ENCODE results near the gene RNU6-1.

The RNU6-1 gene

GRCh38 chr15:67836477-67836876, 3.4 kb downstream of the RNU6-1 start:
- peak; percentile 68 for DNase-seq (ENCODE audit: low spot score)
- in situ Hi-C loops (cut with MboI; ENCODE audit: low sequenced_read_pairs, unreplicated experiment): loop anchor here (10.0 to 25.0 kb wide), 2 partner anchors 382 to 899 kb away; no protein-coding TSS in a partner anchor
- TF ChIP-seq, protein P1, sequence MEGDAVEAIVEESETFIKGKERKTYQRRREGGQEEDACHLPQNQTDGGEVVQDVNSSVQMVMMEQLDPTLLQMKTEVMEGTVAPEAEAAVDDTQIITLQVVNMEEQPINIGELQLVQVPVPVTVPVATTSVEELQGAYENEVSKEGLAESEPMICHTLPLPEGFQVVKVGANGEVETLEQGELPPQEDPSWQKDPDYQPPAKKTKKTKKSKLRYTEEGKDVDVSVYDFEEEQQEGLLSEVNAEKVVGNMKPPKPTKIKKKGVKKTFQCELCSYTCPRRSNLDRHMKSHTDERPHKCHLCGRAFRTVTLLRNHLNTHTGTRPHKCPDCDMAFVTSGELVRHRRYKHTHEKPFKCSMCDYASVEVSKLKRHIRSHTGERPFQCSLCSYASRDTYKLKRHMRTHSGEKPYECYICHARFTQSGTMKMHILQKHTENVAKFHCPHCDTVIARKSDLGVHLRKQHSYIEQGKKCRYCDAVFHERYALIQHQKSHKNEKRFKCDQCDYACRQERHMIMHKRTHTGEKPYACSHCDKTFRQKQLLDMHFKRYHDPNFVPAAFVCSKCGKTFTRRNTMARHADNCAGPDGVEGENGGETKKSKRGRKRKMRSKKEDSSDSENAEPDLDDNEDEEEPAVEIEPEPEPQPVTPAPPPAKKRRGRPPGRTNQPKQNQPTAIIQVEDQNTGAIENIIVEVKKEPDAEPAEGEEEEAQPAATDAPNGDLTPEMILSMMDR (IDR thresholded peaks at IDR 0.05; ENCODE audit: borderline replicate concordance, control extremely low read depth, extremely low read depth, insufficient read depth, missing control alignments): peak; percentile 65

DNA sequence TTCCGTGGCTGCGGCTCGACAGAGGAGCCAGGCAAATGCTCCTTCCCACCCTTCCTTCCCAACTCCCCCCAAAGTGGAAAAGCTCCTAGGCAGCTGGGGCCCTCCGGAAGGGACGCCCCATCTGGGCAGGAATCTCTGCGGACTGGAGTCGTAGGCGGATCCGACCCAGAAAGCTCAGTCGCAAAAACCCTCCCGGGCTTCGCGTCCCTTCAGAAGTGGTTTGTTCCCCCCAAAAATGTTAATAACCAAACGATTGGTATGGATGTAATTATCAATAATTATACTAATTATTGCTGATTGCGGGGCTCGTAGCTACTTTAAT, 3.8 kb downstream of the RNU6-1 start:
- TF ChIP-seq, protein P1 (IDR thresholded peaks at IDR 0.05; ENCODE audit: borderline replicate concordance, control extremely low read depth, extremely low read depth, insufficient read depth, missing control alignments): no peak
- in situ Hi-C loops (cut with MboI; ENCODE audit: low sequenced_read_pairs, unreplicated experiment): loop anchor here (10.0 to 25.0 kb wide), 2 partner anchors 381 to 899 kb away; no protein-coding TSS in a partner anchor
- no peak for DNase-seq (ENCODE audit: low spot score)

DNA sequence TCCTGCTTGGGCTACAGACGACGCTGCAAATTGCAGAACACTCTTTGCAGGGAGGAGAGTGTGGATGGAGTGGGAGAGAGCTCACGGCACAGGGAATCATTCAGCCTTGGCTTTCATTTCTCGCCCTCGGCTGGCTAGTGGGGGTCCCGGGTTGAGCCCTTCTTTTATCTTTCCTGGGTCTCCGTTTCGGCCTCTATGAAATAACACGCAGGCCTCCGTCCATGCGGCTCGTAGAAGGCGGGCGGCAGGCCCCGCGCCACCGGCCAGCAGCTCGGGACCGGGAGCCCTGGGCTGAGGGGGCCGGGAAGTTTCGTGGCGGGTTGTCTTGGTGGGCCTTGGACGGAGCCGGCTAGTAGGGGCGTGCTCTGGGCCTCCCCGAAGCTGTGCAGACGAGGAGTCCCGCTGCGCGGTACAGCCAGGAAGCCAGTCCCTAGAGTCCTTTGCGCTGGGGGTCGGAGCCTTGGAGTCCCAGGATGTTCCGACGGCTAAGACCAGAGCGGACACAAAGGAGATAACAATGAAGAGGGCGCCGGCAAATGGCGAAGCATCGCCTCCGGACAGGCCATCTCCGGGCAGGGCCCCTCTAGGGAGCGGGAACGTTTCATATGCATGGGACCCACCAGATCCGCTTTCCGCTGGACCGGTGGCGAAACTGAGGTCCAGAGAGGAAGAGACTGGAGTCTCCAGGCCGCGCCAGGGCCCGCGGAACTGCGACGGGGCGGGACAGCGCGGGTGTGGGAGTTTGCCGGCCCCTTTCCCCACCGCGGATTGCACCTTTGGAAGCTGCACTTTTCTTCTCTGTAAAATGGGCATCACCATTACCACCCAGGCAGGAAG, 4.3 kb downstream of the RNU6-1 start:
- in situ Hi-C loops (cut with MboI; ENCODE audit: low sequenced_read_pairs, unreplicated experiment): loop anchor here (10.0 to 25.0 kb wide), 2 partner anchors 381 to 898 kb away; no protein-coding TSS in a partner anchor
- DNase-seq (ENCODE audit: low spot score): no peak
- TF ChIP-seq, protein P1 (IDR thresholded peaks at IDR 0.05; ENCODE audit: borderline replicate concordance, control extremely low read depth, extremely low read depth, insufficient read depth, missing control alignments): no peak

DNA sequence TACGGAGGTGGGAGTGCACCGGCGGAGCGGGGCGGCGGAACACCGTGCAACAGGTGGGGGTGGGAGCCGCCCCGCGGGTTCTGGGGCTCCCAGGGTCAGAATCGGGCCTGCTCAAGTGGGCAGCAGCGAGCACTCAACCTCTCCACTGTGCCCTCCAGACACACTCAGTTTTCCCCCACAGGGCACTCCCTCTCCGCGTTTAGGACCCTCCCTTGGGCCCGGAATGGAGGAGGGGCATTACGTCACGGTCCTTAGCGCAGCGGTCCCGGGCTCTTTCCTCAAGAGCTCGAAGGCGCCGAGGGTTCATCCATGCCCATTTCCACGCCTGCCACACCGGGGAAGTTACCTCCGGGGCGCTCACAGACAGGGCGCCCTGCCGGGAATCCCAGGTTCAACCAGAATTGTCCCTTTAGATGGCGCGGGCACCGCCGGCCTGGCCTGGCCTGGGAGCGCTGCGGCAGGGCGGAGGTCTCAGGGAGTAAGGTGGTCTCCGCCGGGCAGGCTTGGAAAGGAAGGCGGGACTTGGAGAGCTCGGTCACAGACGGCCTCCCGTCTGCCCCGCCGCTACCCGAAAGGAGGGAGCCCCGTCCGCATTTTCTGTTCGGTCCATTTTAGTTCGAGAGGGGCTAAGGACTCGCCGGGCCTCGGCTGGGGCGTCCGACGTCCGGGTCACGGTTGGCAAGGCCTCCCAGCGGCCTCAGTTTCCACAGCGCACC, 5.1 kb downstream of the RNU6-1 start:
- in situ Hi-C loops (cut with MboI; ENCODE audit: low sequenced_read_pairs, unreplicated experiment): loop anchor here (10.0 to 25.0 kb wide), 2 partner anchors 380 to 897 kb away; no protein-coding TSS in a partner anchor
- DNase-seq (ENCODE audit: low spot score): no peak
- TF ChIP-seq, protein P1 (IDR thresholded peaks at IDR 0.05; ENCODE audit: borderline replicate concordance, control extremely low read depth, extremely low read depth, insufficient read depth, missing control alignments): no peak

DNA sequence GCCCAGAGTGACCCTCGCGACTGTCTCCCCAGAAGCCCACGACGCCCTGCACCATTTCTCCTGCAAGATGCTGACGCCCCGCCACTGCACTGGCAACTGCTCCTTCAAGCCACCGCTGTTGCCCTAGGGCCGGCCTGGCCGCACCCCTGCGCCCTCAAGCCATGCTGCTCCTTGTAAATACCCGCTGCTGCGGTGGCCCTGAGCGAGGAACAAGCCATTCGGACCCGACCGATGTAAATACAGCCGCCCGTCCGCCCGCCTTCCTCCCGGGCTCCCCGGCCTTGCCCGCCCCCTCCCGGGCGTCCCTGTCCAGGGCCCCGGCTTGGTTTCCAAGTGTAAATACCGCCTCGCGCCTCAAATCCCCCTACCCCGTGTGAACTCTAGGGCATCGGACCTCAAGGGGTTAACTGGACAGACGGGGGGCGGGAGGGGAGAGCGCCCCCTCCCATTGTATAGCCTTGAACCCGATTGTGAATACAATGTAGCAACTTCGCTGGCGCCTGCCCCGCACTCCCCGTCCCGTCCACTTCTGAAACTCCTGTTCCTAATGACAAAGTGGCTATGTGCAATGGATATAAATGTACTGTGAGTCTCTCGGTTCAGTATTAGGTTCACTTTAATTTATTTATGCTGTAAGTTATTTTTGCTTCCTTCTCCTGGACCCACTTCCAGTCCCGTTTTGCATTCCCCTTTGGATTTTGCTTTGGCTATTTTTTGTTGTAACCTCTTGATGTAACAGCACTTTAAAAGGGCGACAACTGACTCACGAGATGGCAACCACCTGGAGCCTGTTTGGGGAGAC, 5.9 kb downstream of the RNU6-1 start:
- DNase-seq (ENCODE audit: low spot score): peak; percentile 79
- in situ Hi-C loops (cut with MboI; ENCODE audit: low sequenced_read_pairs, unreplicated experiment): loop anchor here (10.0 to 25.0 kb wide), 2 partner anchors 379 to 897 kb away; no protein-coding TSS in a partner anchor
- TF ChIP-seq, protein P1 (IDR thresholded peaks at IDR 0.05; ENCODE audit: borderline replicate concordance, control extremely low read depth, extremely low read depth, insufficient read depth, missing control alignments): peak; percentile 48

Measured in GM13976 (cell line).